IMR-90 (cell line): ENCODE measurements around the gene EPHB6. TPM values are rescaled to one million over a fixed set of nuclear protein-coding genes. Genes with fewer than 3 reads are reported as not detected.

Source experiments
- ATAC-seq: fragments of 200-7000 bp; cut with Tn5 transposase; 2 replicates; pipeline ENCODE4 v1.9.1; 2020; ENCODE audit warnings: low read depth, mild to moderate bottlenecking, moderate library complexity
- BruUV-seq: library from RNA; stranded (reverse); fragments of 400-500 nt; replicated peaks from 2 replicates; lab custom pipeline; 2021; lab: Mats Ljungman, UMichigan
- CTCF ChIA-PET: fragments of 300-600 bp; formaldehyde crosslinking; extraction: SDS; loops from one replicate; lab custom pipeline; 2021; ENCODE audit warnings: antibody characterized with exemption; lab: Yijun Ruan, JAX
- POLR2A ChIA-PET: fragments of 300-600 bp; sonication (Branson Sonifier 250); formaldehyde crosslinking; loops from one replicate; lab custom pipeline; 2022; ENCODE audit warnings: antibody characterized with exemption; ENCODE audit not compliant: unreplicated experiment; lab: Charles Lee
- DNase-seq: peaks from one replicate; pipeline ENCODE4 v3.0.0; 2013
- H2AFZ ChIP-seq: replicated peaks from 2 replicates; pipeline ENCODE3; 2013; ENCODE audit warnings: low read length, mild to moderate bottlenecking; ENCODE audit not compliant: poor library complexity
- H2AK5ac ChIP-seq: 2 replicates; pipeline ENCODE4 v1.6.1; 2013; ENCODE audit warnings: low read depth, low read length, inconsistent platforms
- H2AK9ac ChIP-seq: replicated peaks from 2 replicates; pipeline ENCODE3; 2013; ENCODE audit warnings: mild to moderate bottlenecking, low read depth, low read length, moderate library complexity; ENCODE audit not compliant: poor library complexity
- H2BK120ac ChIP-seq: 2 replicates; pipeline ENCODE4 v1.6.1; 2013; ENCODE audit warnings: low read depth, low read length, inconsistent platforms
- H2BK15ac ChIP-seq: 3 replicates; pipeline ENCODE4 v1.6.1; 2013; ENCODE audit warnings: low read depth, low read length, inconsistent platforms
- H2BK20ac ChIP-seq: 2 replicates; pipeline ENCODE4 v1.6.1; 2013; ENCODE audit warnings: low read depth, mild to moderate bottlenecking, inconsistent platforms, low read length, moderate library complexity
- H2BK5ac ChIP-seq: 2 replicates; pipeline ENCODE4 v1.6.1; 2013; ENCODE audit warnings: mild to moderate bottlenecking, low read depth, low read length, inconsistent platforms; ENCODE audit not compliant: poor library complexity, severe bottlenecking
- H3K14ac ChIP-seq: replicated peaks from 2 replicates; pipeline ENCODE4 v1.6.1; 2013; ENCODE audit warnings: low read depth, low read length, inconsistent platforms
- H3K18ac ChIP-seq: 2 replicates; pipeline ENCODE4 v1.6.1; 2013; ENCODE audit warnings: low read depth, low read length, control low read depth
- H3K23ac ChIP-seq: 2 replicates; pipeline ENCODE4 v1.6.1; 2013; ENCODE audit warnings: low read depth, low read length, inconsistent platforms
- H3K27ac ChIP-seq: 2 replicates; pipeline ENCODE4 v1.5.1; 2013; ENCODE audit warnings: mild to moderate bottlenecking, control low read depth, low read length; ENCODE audit not compliant: insufficient read depth
- H3K27me3 ChIP-seq: 2 replicates; pipeline ENCODE4 v1.6.1; 2013; ENCODE audit warnings: low read length; ENCODE audit not compliant: control insufficient read depth, insufficient read depth
- H3K36me3 ChIP-seq: 2 replicates; pipeline ENCODE4 v1.6.1; 2013; ENCODE audit warnings: low read length, mixed read lengths; ENCODE audit not compliant: control insufficient read depth, insufficient read depth
- H3K4ac ChIP-seq: 2 replicates; pipeline ENCODE4 v1.6.1; 2013; ENCODE audit warnings: low read depth, low read length, inconsistent platforms
- H3K4me1 ChIP-seq: 2 replicates; pipeline ENCODE4 v1.6.1; 2013; ENCODE audit warnings: low read length, mixed read lengths; ENCODE audit not compliant: control insufficient read depth, insufficient read depth
- H3K4me2 ChIP-seq: 2 replicates; pipeline ENCODE4 v1.6.1; 2013; ENCODE audit warnings: low read depth, mild to moderate bottlenecking, control low read depth, low read length, moderate library complexity
- H3K4me3 ChIP-seq: 2 replicates; pipeline ENCODE4 v1.5.1; 2013; ENCODE audit warnings: low read depth, mild to moderate bottlenecking, control low read depth, low read length, moderate library complexity; ENCODE audit not compliant: insufficient read depth
- H3K56ac ChIP-seq: 2 replicates; pipeline ENCODE4 v1.6.1; 2013; ENCODE audit warnings: low read length, inconsistent platforms; ENCODE audit not compliant: insufficient read depth; ENCODE audit errors: extremely low read depth
- H3K79me1 ChIP-seq, 2 experiments: 2 replicates each; pipeline ENCODE4 v1.6.1; 2013; ENCODE audit warnings: low read length in 2 of 2, inconsistent platforms in 1 of 2, low read depth in 1 of 2
- H3K9ac ChIP-seq: 2 replicates; pipeline ENCODE4 v1.6.1; 2013; ENCODE audit warnings: low read depth, low read length, control low read depth
- H3K9me1 ChIP-seq: 2 replicates; pipeline ENCODE4 v1.6.1; 2013; ENCODE audit warnings: low read length, inconsistent platforms; ENCODE audit not compliant: insufficient read depth
- H3K9me3 ChIP-seq: 2 replicates; pipeline ENCODE4 v1.6.1; 2013; ENCODE audit warnings: low read length; ENCODE audit not compliant: control insufficient read depth, insufficient read depth
- H4K20me1 ChIP-seq: 2 replicates; pipeline ENCODE4 v1.6.1; 2013; ENCODE audit warnings: low read length, inconsistent platforms; ENCODE audit not compliant: insufficient read depth
- H4K5ac ChIP-seq: 2 replicates; pipeline ENCODE4 v1.6.1; 2013; ENCODE audit warnings: mild to moderate bottlenecking, low read depth, low read length, control low read depth
- H4K8ac ChIP-seq, 2 experiments: 2 replicates each; pipeline ENCODE4 v1.6.1; 2013; ENCODE audit warnings: low read depth in 2 of 2, low read length in 2 of 2, control low read depth in 1 of 2, inconsistent platforms in 1 of 2
- H4K91ac ChIP-seq: 2 replicates; pipeline ENCODE4 v1.6.1; 2013; ENCODE audit warnings: low read depth, low read length, inconsistent platforms; ENCODE audit not compliant: insufficient read depth
- CHD1 ChIP-seq: IDR thresholded peaks from 2 replicates; pipeline ENCODE4 v1.6.1; 2012; ENCODE audit warnings: low read depth, low read length, improper control_type of control experiment
- MXI1 ChIP-seq: IDR thresholded peaks from 2 replicates; pipeline ENCODE4 v1.6.1; 2012; ENCODE audit warnings: low read depth, mild to moderate bottlenecking, low read length, moderate library complexity, borderline replicate concordance
- RAD21 ChIP-seq: IDR thresholded peaks from 2 replicates; pipeline ENCODE4 v1.6.1; 2012; ENCODE audit warnings: low read length, improper control_type of control experiment
- RCOR1 ChIP-seq: IDR thresholded peaks from 2 replicates; pipeline ENCODE4 v1.6.1; 2012; ENCODE audit warnings: mild to moderate bottlenecking, low read length, improper control_type of control experiment; ENCODE audit not compliant: insufficient replicate concordance
- USF2 ChIP-seq: fragments of 150-350 bp; IDR thresholded peaks from 2 replicates; pipeline ENCODE4 v1.6.1; 2017; ENCODE audit warnings: mild to moderate bottlenecking, antibody characterized with exemption, low read length, low read depth
- WGBS, 2 experiments: methylation state at CpG; one replicate each; pipeline versions ENCODE4 v1.1.5 to v1.1.7; 2013; ENCODE audit warnings: missing lambda C conversion rate in 2 of 2; ENCODE audit not compliant: insufficient read length in 1 of 2; ENCODE audit errors: extremely low coverage in 2 of 2; 5-methylcytosine and 5-hydroxymethylcytosine counted together
- dilution Hi-C: fragments of 300-500 bp; cut with HindIII; formaldehyde crosslinking; loops from one replicate; pipeline ENCODE4 v1.14.3; 2018; ENCODE audit warnings: low sequenced_read_pairs; ENCODE audit not compliant: unreplicated experiment
- in situ Hi-C: fragments of 300-500 bp; cut with MboI; formaldehyde crosslinking; loops from 3 replicates; pipeline ENCODE4 v1.14.3; 2019; ENCODE audit warnings: low sequenced_read_pairs, inconsistent platforms, mixed read lengths
- intact Hi-C: fragments of 100-400 bp; cut with micrococcal nuclease; formaldehyde crosslinking; loops from 2 replicates; pipeline ENCODE4 v1.10.0; 2022
- polyA plus RNA-seq, 3 experiments: library from polyadenylated mRNA; depleted of rRNA; stranded (reverse); fragments of >200 nt; gene quantifications; 2 replicates each; pipeline ENCODE4 v1.2.3, GENCODE V29; 2012; ENCODE audit warnings: low replicate concordance in 1 of 3
- total RNA-seq: library from RNA; depleted of rRNA; stranded (reverse); fragments of >200 nt; gene quantifications from 2 replicates; pipeline ENCODE4 v1.2.3, GENCODE V29; 2012
- TF ChIP-seq, protein P1 (sequence below): fragments of 150-350 bp; IDR thresholded peaks from 2 replicates; pipeline ENCODE4 v1.6.1; 2016; ENCODE audit warnings: low read depth, mild to moderate bottlenecking, low read length, moderate library complexity, borderline replicate concordance
- TF ChIP-seq, protein P2 (sequence below): conservative IDR thresholded peaks from 2 replicates; pipeline ENCODE4 v1.5.1; 2012; ENCODE audit warnings: mild to moderate bottlenecking, low read depth, low read length, improper control_type of control experiment

Gene EPHB6
- total and polyA plus RNA-seq, 2 of the 4 experiments (the other 2 are of a cell fraction), result under 0.01 to 0.60 TPM

DNA sequence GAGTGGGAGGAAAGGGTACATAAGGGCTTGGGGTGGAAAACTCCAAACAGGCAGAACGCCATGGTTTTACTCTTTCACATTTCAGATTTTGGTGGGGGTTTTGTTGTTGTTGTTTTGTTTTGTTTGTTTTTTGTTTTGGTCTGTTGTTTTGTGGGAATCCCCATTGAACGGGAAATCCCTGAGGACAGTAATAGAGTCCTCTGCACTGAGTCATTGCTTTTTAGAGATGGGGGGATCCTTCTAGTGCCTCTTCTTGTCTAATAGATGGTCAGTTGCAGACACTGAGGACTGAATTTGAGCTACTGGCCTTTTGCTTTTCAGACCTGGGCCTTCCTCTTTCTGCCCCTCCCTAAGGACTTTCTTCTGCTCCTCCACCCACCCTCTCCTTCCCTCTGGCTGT is 58.7 kb downstream of the EPHB6 start:
- H3K27ac ChIP-seq, result no peak overlapping the region
- H3K27me3 ChIP-seq, result no peaks in the 10 kb centered on the region
- ChIA-PET POLR2A (no interaction called here), CTCF (no interaction called here)
- H3K9me1 ChIP-seq, result no peaks in the 10 kb centered on the region
- no peak overlapping the region for H3K9ac ChIP-seq
- intact Hi-C loops (no loop called here), in situ Hi-C loops (no loop called here), dilution Hi-C loops (no loop called here)
- no peak overlapping the region for H4K8ac ChIP-seq
- no peaks in the 10 kb centered on the region for H3K79me1 ChIP-seq
- TF ChIP-seq MXI1, result no peak
- TF ChIP-seq, protein P1, sequence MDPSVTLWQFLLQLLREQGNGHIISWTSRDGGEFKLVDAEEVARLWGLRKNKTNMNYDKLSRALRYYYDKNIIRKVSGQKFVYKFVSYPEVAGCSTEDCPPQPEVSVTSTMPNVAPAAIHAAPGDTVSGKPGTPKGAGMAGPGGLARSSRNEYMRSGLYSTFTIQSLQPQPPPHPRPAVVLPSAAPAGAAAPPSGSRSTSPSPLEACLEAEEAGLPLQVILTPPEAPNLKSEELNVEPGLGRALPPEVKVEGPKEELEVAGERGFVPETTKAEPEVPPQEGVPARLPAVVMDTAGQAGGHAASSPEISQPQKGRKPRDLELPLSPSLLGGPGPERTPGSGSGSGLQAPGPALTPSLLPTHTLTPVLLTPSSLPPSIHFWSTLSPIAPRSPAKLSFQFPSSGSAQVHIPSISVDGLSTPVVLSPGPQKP, result no peak
- TF ChIP-seq, protein P2, sequence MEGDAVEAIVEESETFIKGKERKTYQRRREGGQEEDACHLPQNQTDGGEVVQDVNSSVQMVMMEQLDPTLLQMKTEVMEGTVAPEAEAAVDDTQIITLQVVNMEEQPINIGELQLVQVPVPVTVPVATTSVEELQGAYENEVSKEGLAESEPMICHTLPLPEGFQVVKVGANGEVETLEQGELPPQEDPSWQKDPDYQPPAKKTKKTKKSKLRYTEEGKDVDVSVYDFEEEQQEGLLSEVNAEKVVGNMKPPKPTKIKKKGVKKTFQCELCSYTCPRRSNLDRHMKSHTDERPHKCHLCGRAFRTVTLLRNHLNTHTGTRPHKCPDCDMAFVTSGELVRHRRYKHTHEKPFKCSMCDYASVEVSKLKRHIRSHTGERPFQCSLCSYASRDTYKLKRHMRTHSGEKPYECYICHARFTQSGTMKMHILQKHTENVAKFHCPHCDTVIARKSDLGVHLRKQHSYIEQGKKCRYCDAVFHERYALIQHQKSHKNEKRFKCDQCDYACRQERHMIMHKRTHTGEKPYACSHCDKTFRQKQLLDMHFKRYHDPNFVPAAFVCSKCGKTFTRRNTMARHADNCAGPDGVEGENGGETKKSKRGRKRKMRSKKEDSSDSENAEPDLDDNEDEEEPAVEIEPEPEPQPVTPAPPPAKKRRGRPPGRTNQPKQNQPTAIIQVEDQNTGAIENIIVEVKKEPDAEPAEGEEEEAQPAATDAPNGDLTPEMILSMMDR, result no peak
- TF ChIP-seq RAD21, result no peak
- TF ChIP-seq CHD1, result no peak
- no peak for TF ChIP-seq USF2
- no peak for TF ChIP-seq RCOR1
- no peak overlapping the region for H2AFZ ChIP-seq
- no peak overlapping the region for H3K23ac ChIP-seq
- H4K91ac ChIP-seq, result no peak overlapping the region
- ATAC-seq (no peak), DNase-seq (no peak)
- no peak overlapping the region for H3K4ac ChIP-seq
- H4K5ac ChIP-seq, result no peak overlapping the region
- no peak overlapping the region for H2BK120ac ChIP-seq
- no peak overlapping the region for H2AK9ac ChIP-seq
- no peak overlapping the region for H3K4me3 ChIP-seq
- no peaks in the 10 kb centered on the region for H4K20me1 ChIP-seq
- no peak overlapping the region for H2BK15ac ChIP-seq
- WGBS, 2 experiments, result no CpG with 5 or more reads among the region's 2 CpGs
- H2AK5ac ChIP-seq, result no peak overlapping the region
- no TSS peak for BruUV-seq
- no peaks in the 10 kb centered on the region for H3K36me3 ChIP-seq
- H3K4me1 ChIP-seq, result no peaks in the 10 kb centered on the region
- H2BK20ac ChIP-seq, result no peak overlapping the region
- H3K14ac ChIP-seq, result no peak overlapping the region
- H3K4me2 ChIP-seq, result no peak overlapping the region
- no peak overlapping the region for H2BK5ac ChIP-seq
- H3K56ac ChIP-seq, result no peak overlapping the region
- H3K18ac ChIP-seq, result no peak overlapping the region
- peaks cover 2% of the 10 kb centered on the region; the same call in 1 of the 2 replicates for H3K9me3 ChIP-seq
